Panc1 (cell line): Measurements from ENCODE around the gene TIMM13.

Experiments
- POLR2AphosphoS5 ChIP-seq: IDR thresholded peaks from 2 replicates; pipeline ENCODE4 v1.6.1; 2012; ENCODE audit warnings: mild to moderate bottlenecking, low read depth, low read length, moderate library complexity
- SIN3A ChIP-seq: IDR thresholded peaks from 2 replicates; pipeline ENCODE4 v1.6.1; 2012; ENCODE audit warnings: low read depth, mild to moderate bottlenecking, low read length, moderate library complexity, borderline replicate concordance; ENCODE audit not compliant: insufficient read depth
- TF ChIP-seq, protein P1 (sequence below), 2 experiments: IDR thresholded peaks; 2 replicates each; pipeline ENCODE4 v1.6.1; 2011 to 2012; ENCODE audit warnings: low read depth in 2 of 2, control low read depth in 1 of 2, low read length in 1 of 2, mild to moderate bottlenecking in 1 of 2, moderate library complexity in 1 of 2; ENCODE audit not compliant: insufficient read depth in 1 of 2
- TF ChIP-seq, protein P2 (sequence below): fragments of 450-650 bp; IDR thresholded peaks from 2 replicates; pipeline ENCODE4 v1.5.1; 2017; ENCODE audit warnings: mild to moderate bottlenecking

DNA sequence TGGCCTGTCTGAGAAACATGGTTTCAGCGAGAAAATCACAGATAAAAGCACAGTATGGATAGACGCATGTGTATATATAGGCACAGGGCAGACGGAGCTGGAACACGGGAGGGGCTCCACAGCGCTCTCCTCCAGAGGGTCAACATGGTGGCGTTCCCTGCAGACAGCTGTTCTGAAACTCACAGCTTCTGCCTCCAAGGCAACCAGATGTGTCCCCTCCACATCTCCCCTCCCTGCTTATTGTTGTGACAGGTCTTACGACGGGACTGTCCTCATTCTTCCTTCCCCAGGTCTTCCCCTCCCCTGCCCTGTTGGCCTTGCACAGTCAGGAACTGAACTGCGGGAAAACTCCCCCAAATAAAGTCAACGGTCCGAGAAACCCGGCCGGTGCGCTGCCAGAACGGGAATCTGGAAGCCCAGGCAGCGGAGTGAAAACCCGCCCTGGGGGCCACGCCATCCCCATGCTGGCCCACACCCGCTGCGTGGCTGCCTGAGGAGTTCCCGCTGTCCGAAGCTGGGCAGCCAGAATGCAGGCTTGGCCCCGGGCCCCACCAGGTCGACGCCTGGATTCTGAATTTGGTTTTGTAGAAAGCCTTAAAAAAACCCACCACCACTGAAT lies 2.6 kb upstream of the TIMM13 start:
- TF ChIP-seq POLR2AphosphoS5 (no peak), SIN3A (no peak)
- TF ChIP-seq, protein P1, sequence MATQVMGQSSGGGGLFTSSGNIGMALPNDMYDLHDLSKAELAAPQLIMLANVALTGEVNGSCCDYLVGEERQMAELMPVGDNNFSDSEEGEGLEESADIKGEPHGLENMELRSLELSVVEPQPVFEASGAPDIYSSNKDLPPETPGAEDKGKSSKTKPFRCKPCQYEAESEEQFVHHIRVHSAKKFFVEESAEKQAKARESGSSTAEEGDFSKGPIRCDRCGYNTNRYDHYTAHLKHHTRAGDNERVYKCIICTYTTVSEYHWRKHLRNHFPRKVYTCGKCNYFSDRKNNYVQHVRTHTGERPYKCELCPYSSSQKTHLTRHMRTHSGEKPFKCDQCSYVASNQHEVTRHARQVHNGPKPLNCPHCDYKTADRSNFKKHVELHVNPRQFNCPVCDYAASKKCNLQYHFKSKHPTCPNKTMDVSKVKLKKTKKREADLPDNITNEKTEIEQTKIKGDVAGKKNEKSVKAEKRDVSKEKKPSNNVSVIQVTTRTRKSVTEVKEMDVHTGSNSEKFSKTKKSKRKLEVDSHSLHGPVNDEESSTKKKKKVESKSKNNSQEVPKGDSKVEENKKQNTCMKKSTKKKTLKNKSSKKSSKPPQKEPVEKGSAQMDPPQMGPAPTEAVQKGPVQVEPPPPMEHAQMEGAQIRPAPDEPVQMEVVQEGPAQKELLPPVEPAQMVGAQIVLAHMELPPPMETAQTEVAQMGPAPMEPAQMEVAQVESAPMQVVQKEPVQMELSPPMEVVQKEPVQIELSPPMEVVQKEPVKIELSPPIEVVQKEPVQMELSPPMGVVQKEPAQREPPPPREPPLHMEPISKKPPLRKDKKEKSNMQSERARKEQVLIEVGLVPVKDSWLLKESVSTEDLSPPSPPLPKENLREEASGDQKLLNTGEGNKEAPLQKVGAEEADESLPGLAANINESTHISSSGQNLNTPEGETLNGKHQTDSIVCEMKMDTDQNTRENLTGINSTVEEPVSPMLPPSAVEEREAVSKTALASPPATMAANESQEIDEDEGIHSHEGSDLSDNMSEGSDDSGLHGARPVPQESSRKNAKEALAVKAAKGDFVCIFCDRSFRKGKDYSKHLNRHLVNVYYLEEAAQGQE (IDR thresholded peaks at IDR 0.05; ENCODE audit: insufficient read depth in 1 of 2, low read depth in 2 of 2, low read length in 1 of 2): no peak
- TF ChIP-seq, protein P2, sequence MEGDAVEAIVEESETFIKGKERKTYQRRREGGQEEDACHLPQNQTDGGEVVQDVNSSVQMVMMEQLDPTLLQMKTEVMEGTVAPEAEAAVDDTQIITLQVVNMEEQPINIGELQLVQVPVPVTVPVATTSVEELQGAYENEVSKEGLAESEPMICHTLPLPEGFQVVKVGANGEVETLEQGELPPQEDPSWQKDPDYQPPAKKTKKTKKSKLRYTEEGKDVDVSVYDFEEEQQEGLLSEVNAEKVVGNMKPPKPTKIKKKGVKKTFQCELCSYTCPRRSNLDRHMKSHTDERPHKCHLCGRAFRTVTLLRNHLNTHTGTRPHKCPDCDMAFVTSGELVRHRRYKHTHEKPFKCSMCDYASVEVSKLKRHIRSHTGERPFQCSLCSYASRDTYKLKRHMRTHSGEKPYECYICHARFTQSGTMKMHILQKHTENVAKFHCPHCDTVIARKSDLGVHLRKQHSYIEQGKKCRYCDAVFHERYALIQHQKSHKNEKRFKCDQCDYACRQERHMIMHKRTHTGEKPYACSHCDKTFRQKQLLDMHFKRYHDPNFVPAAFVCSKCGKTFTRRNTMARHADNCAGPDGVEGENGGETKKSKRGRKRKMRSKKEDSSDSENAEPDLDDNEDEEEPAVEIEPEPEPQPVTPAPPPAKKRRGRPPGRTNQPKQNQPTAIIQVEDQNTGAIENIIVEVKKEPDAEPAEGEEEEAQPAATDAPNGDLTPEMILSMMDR: no peak
